Ecto neural progenitor cell (in vitro differentiated cells): ENCODE data around the gene TTC31.
A peak's percentile ranks its signal among the peaks of the same experiment; 100 is the strongest.

Source experiments
- DNase-seq: peaks from one replicate; pipeline ENCODE4 v3.0.0-alpha.2; 2018; ENCODE audit warnings: low spot score

TTC31 gene

GRCh38 chr2:74488643-74489481 is 6.0 kb downstream of the TTC31 start:
- DNase-seq: no peak

- no peak for DNase-seq
Measured at GRCh38 chr2:74489906-74490305, 7.0 kb downstream of the TTC31 start.

- DNase-seq: no peak
Measured at GRCh38 chr2:74491648-74492544, 9.0 kb downstream of the TTC31 start.

- DNase-seq: no peak
Measured at GRCh38 chr2:74493546-74493945, 10.7 kb downstream of the TTC31 start.

- DNase-seq: no peak
Measured at GRCh38 chr2:74495440-74495839, 12.6 kb downstream of the TTC31 start.

- DNase-seq: no peak
Measured at GRCh38 chr2:74496997-74497776, 14.3 kb downstream of the TTC31 start.

- peak; percentile 69 for DNase-seq
Measured at GRCh38 chr2:74497777-74498499, 15.1 kb downstream of the TTC31 start.

- DNase-seq: peak; percentile 66
Measured at GRCh38 chr2:74498500-74499266, 15.8 kb downstream of the TTC31 start.

- DNase-seq: peak; percentile 60
Measured at GRCh38 chr2:74499267-74499939, 16.5 kb downstream of the TTC31 start, which contains the start of gene LBX2. LBX2 (minus strand) TSS chr2:74499603; CDS start chr2:74499537, 66 bp downstream.

- DNase-seq: no peak
Measured at GRCh38 chr2:74499940-74500577, 17.2 kb downstream of the TTC31 start.

- no peak for DNase-seq
Measured at GRCh38 chr2:74500578-74500946, 17.7 kb downstream of the TTC31 start.

GRCh38 chr2:74501335-74502071 is 18.6 kb downstream of the TTC31 start:
- no peak for DNase-seq

GRCh38 chr2:74502147-74502719 is 19.4 kb downstream of the TTC31 start:
- DNase-seq: no peak

- DNase-seq: peak; percentile 78
Measured at GRCh38 chr2:74502720-74503505, 20.0 kb downstream of the TTC31 start.

- DNase-seq: no peak
Measured at GRCh38 chr2:74503506-74504475, 20.9 kb downstream of the TTC31 start.

- DNase-seq: no peak
Measured at GRCh38 chr2:74504591-74504990, 21.7 kb downstream of the TTC31 start.
